Activated T-helper 1 cell treated with Interleukin-2 at 50 U/mL for 16 hours (primary cell): ENCODE data around the gene ZMYM5.
"Not testable (repeated sequence)": the region's sequence is repeated elsewhere in the genome, so short reads cannot be mapped to it uniquely, and the experiment has no call there.

Experiments
- DNase-seq: peaks from one replicate; pipeline ENCODE4 v3.0.0-alpha.2; 2020; ENCODE audit warnings: low read depth

Gene ZMYM5

DNA sequence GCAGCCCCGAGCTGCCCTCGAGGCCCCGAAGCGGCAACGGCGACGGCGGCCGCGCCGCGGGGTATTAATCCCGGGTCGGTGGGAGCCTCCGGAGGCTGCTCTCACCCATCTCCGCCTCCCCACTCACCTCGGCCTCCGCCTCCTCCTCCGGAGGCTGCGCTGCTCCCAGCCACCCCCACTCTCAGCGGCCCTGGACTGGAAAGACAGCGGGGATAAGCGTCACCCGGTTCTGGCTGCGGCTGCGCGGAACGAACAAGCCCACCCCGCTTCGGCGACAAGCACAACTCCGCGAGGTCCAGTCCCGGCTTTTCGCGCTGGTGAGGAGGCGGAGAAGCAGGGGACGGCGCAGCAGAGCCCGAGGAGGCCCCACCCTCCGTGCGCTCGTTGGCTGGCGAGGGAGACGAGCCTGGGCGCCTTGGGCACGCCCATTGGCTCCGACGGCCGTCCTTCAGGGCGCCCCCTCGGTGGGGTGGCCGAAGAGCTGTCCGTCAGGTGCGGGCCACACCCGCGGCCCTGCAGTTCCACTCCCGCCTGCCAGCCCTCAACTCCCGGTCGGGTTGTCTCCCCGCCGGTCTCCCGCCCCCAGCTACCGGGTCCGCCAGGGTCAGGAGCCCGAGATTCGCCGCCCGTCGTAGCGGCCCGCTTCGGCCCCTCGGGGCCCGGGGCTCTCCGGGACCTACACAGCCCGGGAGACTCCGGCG, at the start of gene ZMYM5:
ZMYM5 (minus strand) TSS at position 327 of the 701 bp plus-strand sequence. CDS start 11,469 bp downstream, outside the sequence.
- DNase-seq, result peak; percentile 93

DNA sequence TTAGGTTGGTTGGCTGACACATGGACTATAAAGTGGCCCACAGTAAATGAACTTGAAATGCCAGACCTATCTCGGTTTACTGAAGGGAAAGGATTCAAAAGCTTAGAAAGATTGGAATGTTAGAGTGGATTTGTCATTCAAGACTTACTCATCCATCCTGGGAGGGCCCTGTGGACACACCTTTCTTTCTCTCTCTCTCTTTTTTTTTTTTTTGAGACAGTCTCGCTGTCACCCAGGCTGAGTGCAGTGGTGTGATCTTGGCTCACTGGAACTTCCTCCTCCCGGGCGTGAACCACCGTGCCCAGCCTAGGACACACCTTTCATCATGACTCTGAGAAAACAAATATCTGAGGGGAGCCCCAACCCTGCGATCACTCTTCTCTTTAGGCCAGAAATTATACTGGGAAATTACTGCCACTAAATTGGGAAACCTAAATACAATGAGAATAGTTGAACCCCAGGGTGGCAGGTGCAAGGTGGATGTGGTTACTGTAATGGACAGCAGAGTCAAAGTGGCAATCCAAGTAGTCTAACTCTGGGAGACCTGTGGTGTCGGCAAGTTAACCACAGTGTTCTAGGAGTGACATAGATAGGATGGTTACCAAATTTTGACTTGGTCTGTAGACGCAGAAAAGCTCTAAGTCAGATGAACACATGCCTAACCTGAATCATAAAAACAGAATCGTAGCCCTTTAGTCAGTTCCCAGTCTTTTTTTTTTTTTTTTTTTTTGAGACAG, 47.1 kb upstream of the ZMYM5 start:
- DNase-seq, result no peak

DNA sequence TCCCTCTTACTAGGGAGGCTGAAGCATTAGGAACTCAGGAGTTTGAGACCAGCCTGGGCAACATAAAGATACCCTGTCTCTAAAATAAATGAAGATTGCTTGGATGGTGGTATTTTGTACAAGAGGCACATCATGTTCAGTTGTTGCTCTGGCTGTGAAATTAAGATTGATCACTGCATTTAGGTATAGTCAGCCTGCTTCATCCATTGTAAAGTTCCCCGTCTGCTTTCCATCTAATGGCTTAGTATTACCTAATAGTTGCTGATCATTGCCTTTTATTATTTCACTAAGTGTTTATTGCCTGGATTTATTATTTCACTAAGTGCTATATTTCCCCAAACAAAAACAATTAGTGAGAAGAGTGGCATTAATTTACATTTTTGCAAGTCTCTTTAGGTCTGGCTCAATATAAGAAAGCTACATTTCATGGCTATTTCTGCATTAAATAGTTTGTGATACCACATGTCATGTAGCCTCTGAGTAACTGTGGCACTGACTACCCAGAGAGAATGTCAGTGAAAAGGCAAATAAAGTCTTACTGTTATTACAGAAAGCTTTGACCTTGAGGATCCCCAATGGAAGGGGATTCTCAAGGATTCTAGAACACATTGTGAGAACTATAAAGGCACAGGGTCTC, 45.0 kb upstream of the ZMYM5 start:
- no peak for DNase-seq

DNA sequence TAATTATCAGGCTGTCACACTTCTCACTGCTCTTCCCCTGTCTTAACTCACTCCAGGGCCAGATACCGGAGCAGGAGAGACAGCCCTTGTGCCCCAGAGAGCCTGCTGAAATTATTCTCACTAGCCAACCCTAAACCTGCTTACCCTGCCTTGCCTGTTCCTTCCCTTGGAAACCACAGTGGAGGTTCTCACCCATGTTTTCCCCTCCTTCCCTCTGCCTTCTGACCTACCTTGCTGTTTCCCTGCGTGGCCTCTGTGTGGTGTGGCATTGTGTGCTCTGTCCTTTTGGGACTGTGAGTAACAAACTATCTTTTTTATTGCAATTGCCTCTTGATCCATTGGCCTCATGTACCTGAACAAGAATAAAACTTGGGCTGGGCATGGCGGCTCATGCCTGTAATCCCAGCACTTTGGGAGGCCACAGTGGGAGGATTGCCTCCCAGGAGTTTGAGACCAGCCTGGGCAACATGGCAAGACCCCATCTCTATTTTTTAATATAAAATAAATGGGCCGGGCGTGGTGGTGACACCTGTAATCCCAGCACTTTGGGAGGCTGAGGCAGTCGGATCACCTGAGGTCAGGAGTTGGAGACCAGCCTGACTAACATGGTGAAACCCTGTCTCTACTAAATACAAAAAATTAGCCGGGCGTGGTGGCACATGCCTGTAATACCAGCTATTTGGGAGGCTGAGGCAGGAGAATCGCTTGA, 42.2 kb upstream of the ZMYM5 start:
- DNase-seq, result not testable (repeated sequence)

DNA sequence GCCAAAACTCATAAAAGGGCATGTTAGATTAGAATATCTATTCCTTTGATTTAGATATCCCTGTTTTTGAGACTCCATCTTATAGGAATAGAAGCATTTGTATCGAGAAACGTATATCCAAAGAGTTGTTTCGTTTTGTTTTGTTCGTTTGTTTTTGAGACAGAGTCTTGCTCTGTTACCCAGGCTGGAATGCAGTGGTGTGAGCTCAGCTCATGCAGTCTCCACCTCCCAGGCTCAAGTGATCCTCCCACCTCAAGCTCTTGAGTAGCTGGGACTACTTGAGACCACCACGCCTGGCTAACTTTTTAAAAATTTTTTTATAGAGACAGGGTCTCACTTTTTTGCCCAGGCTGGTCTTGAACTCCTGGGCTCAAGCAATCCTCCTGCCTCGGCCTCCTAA, 26.6 kb upstream of the ZMYM5 start:
- DNase-seq, result no peak

DNA sequence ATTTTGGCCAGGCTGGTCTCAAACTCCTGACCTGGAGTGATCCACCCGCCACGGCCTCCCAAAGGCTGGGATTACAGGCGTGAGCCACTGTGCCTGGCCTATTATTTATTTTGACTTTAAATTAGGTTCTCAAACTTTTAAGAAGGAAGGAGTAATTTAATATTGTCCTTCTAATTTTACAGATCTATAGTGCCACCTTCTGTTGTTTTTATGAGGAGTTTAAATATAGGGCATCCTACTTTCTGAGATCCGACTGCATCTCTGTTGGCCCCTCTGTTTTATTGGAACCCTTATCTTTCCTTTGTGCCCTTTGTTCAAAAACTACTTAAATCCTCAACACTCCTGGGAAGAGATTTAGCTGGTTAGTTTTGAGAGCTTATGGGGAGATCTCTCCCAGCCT, 25.4 kb upstream of the ZMYM5 start:
- DNase-seq, result no peak

DNA sequence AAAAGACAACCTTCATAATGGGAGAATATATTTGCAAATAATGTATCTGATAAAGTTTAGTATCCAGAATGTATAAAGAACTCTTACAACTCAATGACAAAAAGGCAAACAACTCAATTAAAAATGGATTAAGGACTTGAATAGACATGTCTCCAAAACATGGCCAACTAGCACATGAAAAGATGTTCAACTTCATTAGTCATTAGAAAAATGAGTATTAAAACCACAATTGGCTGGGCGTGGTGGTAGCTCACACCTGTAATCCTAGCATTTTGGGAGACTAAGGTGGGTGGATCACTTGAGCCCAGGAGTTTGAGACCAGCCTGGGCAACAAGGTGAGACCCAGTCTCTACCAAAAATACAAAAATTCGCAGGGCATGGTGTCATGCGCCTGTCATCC, 18.8 kb upstream of the ZMYM5 start:
- no peak for DNase-seq

DNA sequence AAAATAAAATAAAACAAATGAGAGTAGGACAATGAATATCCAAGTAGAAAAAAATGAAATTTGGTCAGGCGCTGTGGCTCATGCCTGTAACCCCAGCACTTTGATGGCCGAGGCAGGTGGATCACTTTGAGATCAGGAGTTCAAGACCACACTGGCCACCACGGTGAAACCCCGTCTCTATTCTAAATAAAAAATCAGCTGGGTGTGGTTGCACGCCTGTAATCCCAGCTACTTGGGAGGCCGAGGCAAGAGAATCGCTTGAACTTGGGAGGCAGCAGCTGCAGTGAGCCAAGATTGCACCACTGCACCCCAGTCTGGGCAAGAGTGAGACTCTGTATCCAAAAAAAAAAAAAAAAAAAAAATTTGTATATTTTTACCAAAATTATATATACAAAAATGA, 18.2 kb upstream of the ZMYM5 start:
- no peak for DNase-seq

DNA sequence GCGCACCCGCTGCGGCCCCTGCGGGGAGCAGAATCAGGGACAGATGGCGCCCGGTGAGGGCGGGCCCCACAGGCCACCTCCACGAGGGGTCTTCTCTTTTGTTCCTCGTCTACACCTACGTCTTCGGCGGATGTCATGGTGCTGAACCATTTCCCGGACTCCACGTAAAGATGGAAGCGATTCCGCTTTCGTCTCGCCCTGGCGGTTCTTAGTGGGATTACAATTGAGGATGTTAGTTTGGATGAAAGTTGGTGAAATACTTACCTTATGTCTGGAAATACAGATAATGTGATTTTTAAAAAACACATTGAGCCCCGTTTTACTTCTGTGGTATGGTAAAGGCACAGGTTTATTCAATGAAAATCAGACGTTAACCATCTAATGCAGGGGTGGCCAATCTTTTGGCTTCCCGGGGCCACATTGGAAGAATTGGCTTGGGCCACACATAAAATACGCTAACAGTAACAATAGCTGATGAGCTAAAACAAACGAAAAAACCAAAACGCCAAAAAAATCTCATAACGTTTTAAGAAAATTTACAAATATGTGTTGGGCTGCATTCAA, 1.4 kb upstream of the ZMYM5 start:
- DNase-seq, result peak; percentile 51

DNA sequence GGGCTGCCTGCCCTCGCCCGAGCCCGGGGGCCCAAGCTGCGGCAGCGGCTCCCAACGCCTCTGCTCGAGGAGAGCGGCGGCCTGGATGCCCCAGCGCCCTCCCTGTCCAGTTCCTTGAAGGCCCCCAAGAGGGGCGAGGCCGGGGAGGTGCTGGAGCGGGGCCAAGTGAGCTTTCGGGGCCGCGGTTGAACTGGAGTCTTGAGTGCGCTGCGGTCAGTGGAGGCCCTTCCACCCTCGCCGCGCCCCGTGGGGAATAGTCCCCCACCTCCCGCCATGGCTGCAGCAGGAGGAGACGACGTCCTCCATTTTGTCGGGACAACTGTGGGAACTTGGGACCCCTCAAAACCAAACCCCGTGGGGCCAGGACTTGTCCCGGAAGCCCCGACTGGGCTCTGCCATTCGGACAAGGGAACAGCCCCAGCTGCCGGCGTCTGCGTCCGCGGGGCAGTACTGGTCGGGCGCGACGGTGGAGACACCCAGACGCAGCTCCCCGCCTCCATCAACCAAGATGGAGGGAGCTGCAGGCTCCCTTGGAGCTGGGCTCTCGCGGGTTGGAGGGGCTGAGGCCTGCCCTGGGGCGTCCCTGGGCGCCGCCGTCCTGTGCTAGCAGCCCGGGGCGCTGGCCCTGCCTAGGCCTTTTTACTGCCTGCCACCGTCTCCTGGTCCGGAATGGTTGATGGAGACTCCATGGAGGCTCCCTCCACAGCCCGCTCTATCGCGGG, 736 bp upstream of the ZMYM5 start:
- DNase-seq, result peak; percentile 39

DNA sequence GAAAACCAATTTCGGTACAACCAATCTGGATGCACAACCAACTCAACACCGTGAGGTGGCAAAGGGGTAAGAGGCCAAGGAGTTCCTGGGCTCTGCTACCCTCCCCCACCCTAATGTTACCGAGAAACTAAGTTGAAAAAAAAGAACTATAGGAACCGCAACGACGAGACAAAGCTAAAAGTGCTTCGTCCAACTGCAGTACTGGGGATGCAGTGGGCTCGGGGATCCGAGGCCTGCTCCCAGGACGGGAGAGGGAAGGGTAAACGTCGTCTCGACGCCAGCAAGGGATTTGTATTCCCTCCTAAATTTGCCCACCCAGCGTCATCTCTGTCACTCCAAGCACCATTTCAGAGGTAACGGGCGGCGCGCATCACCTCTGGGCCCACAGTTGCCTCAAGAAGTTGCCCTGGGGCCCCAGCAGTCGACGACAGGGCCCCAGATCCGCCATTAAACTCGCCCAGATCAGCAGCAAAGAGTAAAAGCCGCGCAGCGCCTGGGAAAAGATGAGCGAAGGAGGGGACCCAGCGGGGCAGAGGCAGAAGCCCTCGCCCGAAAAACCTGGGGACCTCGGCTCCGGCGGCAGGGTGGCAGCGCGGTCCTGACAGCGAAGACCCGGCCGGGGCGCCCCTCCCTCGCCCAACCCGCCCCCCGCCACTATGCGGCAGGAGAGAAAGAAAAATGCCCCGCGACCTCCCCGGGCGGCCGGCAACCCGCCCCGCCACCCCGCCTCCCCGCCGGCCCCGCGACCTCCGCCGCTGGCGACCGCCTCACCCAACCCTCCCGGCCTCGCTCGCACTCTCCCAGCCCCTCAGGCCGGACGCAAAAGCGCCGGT, 752 bp downstream of the ZMYM5 start:
- DNase-seq, result peak; percentile 11

DNA sequence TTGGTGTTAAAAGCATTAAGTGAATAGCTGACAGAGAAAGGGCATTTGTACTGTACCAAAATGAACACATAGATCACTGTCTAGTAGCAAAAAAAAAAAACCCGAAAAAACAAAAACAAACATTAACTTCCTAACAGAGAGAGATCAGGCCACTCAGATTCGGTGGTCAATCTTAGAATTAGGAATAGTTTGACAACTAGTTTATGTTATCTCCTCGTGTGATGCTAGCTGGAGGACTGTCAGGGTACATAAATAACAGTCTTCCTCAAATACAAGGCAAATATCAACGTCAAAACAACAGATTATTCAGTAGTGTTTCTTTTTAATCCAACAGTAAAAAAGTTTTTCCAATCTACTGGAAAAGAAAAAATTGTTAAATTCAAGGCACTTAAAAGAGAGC, 1.7 kb downstream of the ZMYM5 start:
- no peak for DNase-seq

DNA sequence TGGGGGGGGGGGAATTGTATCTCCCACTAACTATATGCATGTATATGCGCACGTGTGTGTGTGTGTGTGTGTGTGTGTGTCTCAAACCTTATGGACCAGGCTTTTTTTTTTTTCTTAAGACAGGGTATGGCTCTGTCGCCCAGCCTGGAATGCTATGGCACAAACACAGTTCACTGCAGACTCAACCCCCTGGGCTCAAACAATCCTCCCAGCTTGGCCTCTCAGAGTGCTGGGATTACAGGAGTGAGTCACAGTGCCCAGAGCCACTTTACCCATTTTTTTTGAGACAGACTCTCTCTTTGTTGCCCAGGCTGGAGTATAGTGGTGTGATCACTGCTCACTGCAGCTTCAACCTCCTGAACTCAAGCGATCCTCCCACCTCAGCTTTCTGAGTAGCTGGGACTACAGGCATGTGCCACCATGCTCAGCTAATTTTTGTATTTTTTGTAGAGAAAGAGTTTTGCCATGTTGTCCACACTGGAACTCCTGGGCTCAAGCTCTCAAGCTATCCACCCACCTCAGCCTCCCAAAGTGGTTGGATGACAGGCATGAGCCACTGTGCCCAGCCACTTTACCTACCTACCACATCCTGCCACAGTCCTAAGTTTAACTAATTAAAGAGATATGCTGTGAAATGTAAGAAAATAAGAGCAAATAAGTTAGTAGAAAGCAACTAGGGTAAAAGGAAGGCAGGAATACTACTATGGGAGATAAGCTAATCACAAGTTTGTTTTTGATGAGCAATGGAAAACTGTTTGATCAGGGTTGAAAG, 2.4 kb downstream of the ZMYM5 start:
- DNase-seq, result no peak

DNA sequence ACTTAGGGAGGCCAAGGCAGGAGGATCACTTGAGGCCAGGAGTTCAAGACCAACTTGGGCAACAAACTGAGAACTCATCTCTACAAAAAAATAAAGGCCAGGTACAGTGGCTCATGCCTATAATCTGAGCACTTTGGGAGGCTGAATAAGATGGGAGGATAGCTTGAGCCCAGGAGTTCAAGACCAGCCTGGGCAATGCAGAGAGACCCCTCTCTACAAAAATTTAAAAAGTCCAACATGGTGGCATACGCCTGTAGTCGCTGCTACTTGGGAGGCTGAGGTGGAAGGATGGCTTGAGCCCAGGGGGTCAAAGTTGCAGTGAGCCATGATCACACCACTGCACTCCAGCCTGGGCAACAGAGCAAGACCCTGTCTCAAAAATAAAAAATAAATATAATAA, 5.8 kb downstream of the ZMYM5 start:
- not testable (repeated sequence) for DNase-seq

DNA sequence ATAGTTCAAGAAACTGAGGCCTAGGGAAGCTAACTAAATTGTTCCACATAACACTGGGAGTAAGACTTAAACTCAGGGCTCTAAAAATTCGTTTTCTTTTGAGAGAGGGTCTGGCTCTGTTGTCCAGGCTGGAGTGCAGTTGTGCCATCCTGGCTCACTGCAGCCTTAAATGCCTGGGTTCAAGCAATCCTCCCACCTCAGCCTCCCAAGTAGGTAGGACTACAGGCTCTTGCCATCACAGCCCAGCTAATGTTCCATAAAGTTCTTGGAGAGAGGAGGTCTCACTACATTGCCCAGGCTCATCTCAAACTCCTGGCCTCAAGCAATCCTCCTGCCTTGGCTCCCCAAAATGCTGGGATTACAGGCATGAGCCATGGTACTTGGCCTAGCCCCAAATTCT, 10.7 kb downstream of the ZMYM5 start:
- DNase-seq, result no peak

DNA sequence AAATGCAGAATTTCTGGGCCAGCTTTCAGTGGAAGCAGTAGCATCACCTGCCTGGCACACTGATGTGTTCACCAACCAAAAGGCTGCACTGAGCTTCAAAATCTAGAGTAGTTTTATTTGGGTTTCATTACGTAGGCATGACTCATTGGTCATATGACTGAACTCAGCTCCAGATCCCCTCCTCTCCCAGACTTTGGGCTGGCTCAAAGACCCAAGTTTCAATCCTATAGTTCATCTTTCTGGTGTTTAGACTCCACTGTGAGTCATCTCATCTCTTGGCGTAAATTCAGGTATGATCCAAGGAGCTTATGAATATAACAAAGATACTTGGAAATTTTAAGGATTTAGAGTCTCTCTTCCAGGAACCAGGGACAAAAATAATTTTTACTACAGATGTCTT, 17.7 kb downstream of the ZMYM5 start:
- DNase-seq, result no peak

DNA sequence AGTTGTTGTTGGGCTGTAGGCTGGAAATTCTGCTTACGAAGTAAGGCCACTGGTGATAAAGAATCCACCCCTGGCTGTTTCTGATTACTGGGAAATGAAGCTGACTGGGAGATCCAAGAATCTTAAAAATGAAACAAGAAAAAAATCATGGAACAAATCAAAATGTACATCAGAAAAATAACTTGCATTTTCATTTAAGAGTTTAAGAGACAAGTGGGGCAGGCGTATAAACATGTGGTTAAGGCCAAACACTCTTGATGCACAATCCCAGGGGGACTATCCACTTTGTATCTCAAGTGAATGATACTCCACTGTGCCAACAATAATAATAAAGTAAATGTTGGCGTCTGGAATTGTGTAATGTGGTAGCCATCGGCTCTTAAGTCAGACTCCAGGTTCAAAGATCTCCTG, 24.6 kb downstream of the ZMYM5 start:
- no peak for DNase-seq

DNA sequence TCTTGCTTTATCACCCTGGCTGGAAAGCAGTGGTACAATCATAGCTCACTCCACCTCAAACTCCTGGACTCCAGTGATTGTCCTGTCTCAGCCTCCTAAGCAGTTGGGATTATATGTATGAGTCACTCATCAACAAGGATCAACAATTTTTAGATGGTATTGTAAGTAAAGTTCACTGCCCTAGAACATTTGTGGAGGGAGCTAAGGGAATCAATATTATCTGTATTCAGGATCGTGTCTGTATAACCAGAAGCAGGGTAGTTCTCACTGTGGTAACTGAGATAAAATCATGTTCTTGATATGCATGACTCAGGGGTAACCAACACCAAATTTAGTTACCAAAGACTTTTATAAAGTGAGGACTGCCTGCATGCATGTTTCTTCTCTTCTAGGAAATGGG, 27.0 kb downstream of the ZMYM5 start:
- DNase-seq, result no peak

DNA sequence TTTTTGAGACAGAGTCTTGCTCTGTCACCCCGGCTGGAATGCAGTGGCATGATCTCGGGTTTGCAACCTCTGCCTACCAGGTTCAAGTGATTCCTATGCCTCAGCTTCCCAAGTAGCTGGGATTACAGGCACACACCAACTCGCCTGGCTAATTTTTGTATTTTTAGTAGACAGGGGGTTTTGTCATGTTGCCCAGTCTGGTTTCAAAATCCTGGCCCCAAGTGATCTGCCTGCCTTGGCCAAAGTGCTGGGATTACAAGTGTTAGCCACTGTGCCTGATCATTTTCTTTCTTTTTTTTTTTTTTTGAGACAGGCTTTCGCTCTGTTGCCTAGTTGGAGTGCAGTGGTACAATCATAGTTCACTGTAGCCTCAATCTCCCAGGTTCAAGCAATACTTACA, 28.7 kb downstream of the ZMYM5 start:
- no peak for DNase-seq

DNA sequence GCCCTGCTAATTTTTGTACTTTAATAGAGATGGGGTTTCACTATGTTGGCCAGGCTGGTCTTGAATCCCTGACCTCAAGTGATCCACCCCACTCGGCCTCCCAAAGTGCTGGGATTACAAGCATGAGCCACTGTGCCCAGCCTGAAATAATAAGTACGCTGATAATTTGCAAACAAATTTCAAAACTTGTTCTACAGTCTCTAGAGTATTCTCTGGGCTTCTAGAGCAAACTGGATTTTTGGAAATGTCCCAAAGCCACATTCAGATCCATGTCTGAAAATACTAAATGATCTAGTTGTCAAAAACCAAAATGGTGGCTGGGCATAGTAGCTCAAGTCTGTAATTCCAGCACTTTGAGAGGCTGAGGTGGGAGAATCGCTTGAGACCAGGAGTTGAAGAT, 40.8 kb downstream of the ZMYM5 start:
- no peak for DNase-seq
